ENCODE measurements around the gene COL11A2.

Gene COL11A2

DNA sequence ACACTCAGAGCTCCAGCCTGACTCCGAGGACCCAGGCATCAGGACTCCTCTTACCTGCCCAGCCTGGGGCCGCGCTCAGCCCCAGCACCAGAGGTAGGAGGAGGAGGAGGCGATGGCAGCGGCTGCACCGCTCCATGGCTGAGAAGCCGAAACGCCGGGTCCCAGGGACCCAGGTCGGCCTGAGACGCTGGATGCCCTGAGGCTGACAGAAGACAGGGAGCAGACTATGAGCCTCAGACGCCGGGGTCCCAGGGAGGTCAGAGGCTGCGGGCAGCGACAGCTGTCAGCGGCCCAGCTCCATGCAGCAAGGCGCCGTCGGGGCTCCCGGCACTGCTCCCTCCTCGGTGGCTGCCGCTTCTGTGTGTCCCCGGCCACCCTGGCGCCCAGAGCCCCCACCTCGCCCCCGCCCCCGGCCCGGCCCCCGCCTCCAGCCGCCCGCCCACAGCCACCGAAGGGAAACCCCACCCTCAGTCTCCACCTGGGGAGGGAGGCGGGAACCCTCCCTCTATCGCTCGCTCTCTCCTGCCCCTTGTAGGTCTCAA is at the start of gene COL11A2:
COL11A2 (minus strand) TSS at position 363 of the 542 bp plus-strand sequence; CDS start at position 136, 227 bp downstream.
- TF ChIP-seq TARDBP (IDR thresholded peaks at IDR 0.05), result no peak
- TF ChIP-seq HDGF (IDR thresholded peaks at IDR 0.05; ENCODE audit: borderline replicate concordance), result no peak
- no peak for TF ChIP-seq LEF1 (IDR thresholded peaks at IDR 0.05; ENCODE audit: borderline replicate concordance)
- TF ChIP-seq ARNT (IDR thresholded peaks at IDR 0.05), result no peak
- TF ChIP-seq ELF4 (IDR thresholded peaks at IDR 0.05), result no peak
- TF ChIP-seq FOXM1 (IDR thresholded peaks at IDR 0.05; ENCODE audit: borderline replicate concordance), result no peak
- no peak for TF ChIP-seq SUZ12 (IDR thresholded peaks at IDR 0.05)
- TF ChIP-seq L3MBTL2 (conservative IDR thresholded peaks at IDR 0.05), result no peak
- no peak for TF ChIP-seq BHLHE40 (IDR thresholded peaks at IDR 0.05; ENCODE audit: borderline replicate concordance)
- no peak for TF ChIP-seq ZNF384 (IDR thresholded peaks at IDR 0.05)
- TF ChIP-seq NFRKB (IDR thresholded peaks at IDR 0.05), result no peak
- no peak for TF ChIP-seq FOXK2 (IDR thresholded peaks at IDR 0.05)
- TF ChIP-seq, protein P1, sequence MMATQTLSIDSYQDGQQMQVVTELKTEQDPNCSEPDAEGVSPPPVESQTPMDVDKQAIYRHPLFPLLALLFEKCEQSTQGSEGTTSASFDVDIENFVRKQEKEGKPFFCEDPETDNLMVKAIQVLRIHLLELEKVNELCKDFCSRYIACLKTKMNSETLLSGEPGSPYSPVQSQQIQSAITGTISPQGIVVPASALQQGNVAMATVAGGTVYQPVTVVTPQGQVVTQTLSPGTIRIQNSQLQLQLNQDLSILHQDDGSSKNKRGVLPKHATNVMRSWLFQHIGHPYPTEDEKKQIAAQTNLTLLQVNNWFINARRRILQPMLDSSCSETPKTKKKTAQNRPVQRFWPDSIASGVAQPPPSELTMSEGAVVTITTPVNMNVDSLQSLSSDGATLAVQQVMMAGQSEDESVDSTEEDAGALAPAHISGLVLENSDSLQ (IDR thresholded peaks at IDR 0.05), result no peak
- no peak for TF ChIP-seq CTBP1 (IDR thresholded peaks at IDR 0.05; ENCODE audit: borderline replicate concordance)
- TF ChIP-seq SP1 (IDR thresholded peaks at IDR 0.05), result no peak
- no peak for TF ChIP-seq FOXA1 (IDR thresholded peaks at IDR 0.05)
- no peak for DNase-seq (ENCODE audit: extremely low spot score)
- ChIA-PET POLR2A (no interaction called here), CTCF (no interaction called here)

DNA sequence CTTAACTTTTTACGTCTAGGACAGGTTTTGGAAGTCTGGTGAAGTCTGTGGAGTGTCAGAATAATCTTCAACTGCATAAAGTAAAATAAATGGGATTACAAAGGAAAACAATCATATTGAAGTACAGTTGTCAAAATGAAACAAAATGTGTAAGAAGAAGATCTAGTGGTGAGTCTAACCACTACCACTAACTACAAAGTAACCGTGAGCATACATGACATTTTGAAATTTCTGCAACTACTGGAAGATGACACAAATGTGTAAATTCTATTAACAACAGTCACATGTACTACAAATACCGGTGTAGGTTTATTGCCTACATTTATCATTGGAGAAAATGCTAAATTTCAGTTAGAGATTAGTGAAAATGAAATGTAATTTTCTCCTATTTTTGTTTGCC is 49.7 kb upstream of the COL11A2 start:
- no peak for DNase-seq (ENCODE audit: extremely low spot score)
- CTCF ChIA-PET, result interaction anchor here (0.7 kb wide), 1 partner anchor 116 kb away, joined by 3 read pairs; no protein-coding TSS in a partner anchor
- POLR2A ChIA-PET, result no interaction called here
- TF ChIP-seq LEF1 (IDR thresholded peaks at IDR 0.05; ENCODE audit: borderline replicate concordance) (no peak), ZNF384 (IDR thresholded peaks at IDR 0.05) (no peak), SP1 (IDR thresholded peaks at IDR 0.05) (no peak), NFRKB (IDR thresholded peaks at IDR 0.05) (no peak), FOXM1 (IDR thresholded peaks at IDR 0.05; ENCODE audit: borderline replicate concordance) (no peak), FOXK2 (IDR thresholded peaks at IDR 0.05) (no peak), ARNT (IDR thresholded peaks at IDR 0.05) (no peak), TARDBP (IDR thresholded peaks at IDR 0.05) (no peak), HDGF (IDR thresholded peaks at IDR 0.05; ENCODE audit: borderline replicate concordance) (no peak), FOXA1 (IDR thresholded peaks at IDR 0.05) (no peak), ELF4 (IDR thresholded peaks at IDR 0.05) (no peak), BHLHE40 (IDR thresholded peaks at IDR 0.05; ENCODE audit: borderline replicate concordance) (no peak), L3MBTL2 (conservative IDR thresholded peaks at IDR 0.05) (no peak)
- TF ChIP-seq, protein P1 (IDR thresholded peaks at IDR 0.05), result no peak

DNA sequence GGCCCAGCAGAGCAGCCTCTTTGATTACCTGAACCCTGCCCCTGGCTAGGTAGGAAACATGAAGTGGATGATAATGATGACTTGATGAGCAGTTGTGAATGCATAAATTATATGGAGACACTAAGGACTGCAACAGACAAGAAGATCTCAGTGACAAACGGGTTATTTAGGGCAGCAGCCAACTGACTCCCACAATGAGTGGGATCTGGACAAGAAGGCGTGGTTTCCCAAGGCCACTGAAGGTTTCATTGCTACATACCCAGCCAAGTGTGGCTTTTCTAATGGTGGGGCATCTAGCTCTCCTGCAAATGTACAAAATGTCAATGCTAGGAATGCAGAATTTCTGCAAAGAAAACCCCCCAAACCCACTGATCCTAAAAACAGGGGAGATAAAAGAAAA is 45.5 kb upstream of the COL11A2 start:
- TF ChIP-seq FOXA1 (IDR thresholded peaks at IDR 0.05) (no peak), SP1 (IDR thresholded peaks at IDR 0.05) (no peak), BHLHE40 (IDR thresholded peaks at IDR 0.05; ENCODE audit: borderline replicate concordance) (no peak), NFRKB (IDR thresholded peaks at IDR 0.05) (no peak), FOXM1 (IDR thresholded peaks at IDR 0.05; ENCODE audit: borderline replicate concordance) (no peak), CTBP1 (IDR thresholded peaks at IDR 0.05; ENCODE audit: borderline replicate concordance) (no peak), HDGF (IDR thresholded peaks at IDR 0.05; ENCODE audit: borderline replicate concordance) (no peak), FOXK2 (IDR thresholded peaks at IDR 0.05) (no peak), ELF4 (IDR thresholded peaks at IDR 0.05) (no peak)
- no peak for DNase-seq (ENCODE audit: extremely low spot score)
- ChIA-PET CTCF (interaction anchor here (0.7 to 1.5 kb wide), 3 partner anchors 10 to 355 kb away, joined by 3 to 6 read pairs (median 4); no protein-coding TSS in a partner anchor), POLR2A (interaction anchor here (1.0 to 1.6 kb wide), 4 partner anchors 9 to 266 kb away, joined by 3 to 6 read pairs (median 4); no protein-coding TSS in a partner anchor)

DNA sequence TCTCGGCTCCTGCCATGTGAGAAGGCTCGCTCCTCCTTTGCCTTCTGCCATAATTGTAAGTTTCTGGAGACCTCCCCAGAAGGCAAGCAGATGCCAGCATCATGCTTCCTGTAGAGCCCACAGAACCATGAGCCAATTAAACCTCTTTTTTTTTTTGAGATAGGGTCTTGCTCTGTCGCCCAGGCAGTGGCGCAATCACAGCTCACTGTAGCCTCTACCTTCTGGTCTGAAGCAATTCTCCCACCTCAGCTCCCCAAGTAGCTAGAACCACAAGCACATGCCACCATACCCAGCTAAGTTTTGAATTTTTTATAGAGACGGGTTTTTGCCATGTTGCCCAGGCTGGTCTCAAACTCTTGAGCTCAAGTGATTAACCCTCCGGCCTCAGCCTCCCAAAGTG is 44.6 kb upstream of the COL11A2 start:
- TF ChIP-seq SP1 (IDR thresholded peaks at IDR 0.05) (no peak), FOXK2 (IDR thresholded peaks at IDR 0.05) (no peak), FOXA1 (IDR thresholded peaks at IDR 0.05) (no peak), L3MBTL2 (conservative IDR thresholded peaks at IDR 0.05) (no peak)
- POLR2A ChIA-PET, result interaction anchor here (1.2 to 1.6 kb wide), 2 partner anchors 11 to 34 kb away, joined by 4 to 6 read pairs; partner anchors contain the start of genes RPS18 and VPS52
- CTCF ChIA-PET, result interaction anchor here (0.9 kb wide), 1 partner anchor 40 kb away, joined by 3 read pairs; no protein-coding TSS in a partner anchor

DNA sequence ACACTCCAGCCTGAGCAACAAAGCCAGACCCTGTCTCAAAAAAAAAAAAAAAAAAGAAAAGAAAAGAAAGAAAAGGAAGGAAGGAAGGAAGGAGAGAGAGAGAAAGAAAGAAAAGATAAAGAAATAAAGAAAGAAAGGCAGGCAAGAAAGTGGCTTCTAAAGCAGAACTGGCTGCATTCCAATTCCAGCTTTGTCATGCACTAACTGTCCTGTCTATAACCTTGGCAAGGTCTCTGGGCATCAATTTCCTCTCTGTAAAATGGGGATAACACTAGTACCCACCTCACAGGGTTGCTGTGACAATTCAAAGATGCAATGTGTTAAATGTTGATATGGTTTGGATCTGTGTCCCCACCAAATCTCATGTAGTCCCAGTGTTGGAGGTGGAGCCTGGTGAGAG is 44.1 kb upstream of the COL11A2 start:
- CTCF ChIA-PET, result interaction anchor here (0.9 to 1.7 kb wide), 2 partner anchors 12 to 39 kb away, joined by 3 to 7 read pairs; no protein-coding TSS in a partner anchor
- POLR2A ChIA-PET, result interaction anchor here (0.9 to 1.8 kb wide), 4 partner anchors 11 to 35 kb away, joined by 3 to 7 read pairs (median 5); partner anchors contain the start of genes RPS18 and VPS52

More for the DNA sequence above, 44.6 kb upstream of the COL11A2 start:
- DNase-seq (ENCODE audit: extremely low spot score), result no peak

More for the DNA sequence above, 44.1 kb upstream of the COL11A2 start:
- no peak for TF ChIP-seq L3MBTL2 (conservative IDR thresholded peaks at IDR 0.05)
- no peak for TF ChIP-seq NFRKB (IDR thresholded peaks at IDR 0.05)
- TF ChIP-seq HDGF (IDR thresholded peaks at IDR 0.05; ENCODE audit: borderline replicate concordance), result no peak
- no peak for TF ChIP-seq FOXM1 (IDR thresholded peaks at IDR 0.05; ENCODE audit: borderline replicate concordance)
- TF ChIP-seq, protein P1 (IDR thresholded peaks at IDR 0.05), result no peak
- no peak for TF ChIP-seq ELF4 (IDR thresholded peaks at IDR 0.05)
- TF ChIP-seq ARNT (IDR thresholded peaks at IDR 0.05), result no peak
- no peak for TF ChIP-seq FOXA1 (IDR thresholded peaks at IDR 0.05)
- no peak for TF ChIP-seq SP1 (IDR thresholded peaks at IDR 0.05)
- no peak for TF ChIP-seq BHLHE40 (IDR thresholded peaks at IDR 0.05; ENCODE audit: borderline replicate concordance)
- no peak for TF ChIP-seq SUZ12 (IDR thresholded peaks at IDR 0.05)
- no peak for TF ChIP-seq LEF1 (IDR thresholded peaks at IDR 0.05; ENCODE audit: borderline replicate concordance)
- TF ChIP-seq TARDBP (IDR thresholded peaks at IDR 0.05), result no peak
- no peak for TF ChIP-seq FOXK2 (IDR thresholded peaks at IDR 0.05)
- no peak for TF ChIP-seq ZNF384 (IDR thresholded peaks at IDR 0.05)
- no peak for DNase-seq (ENCODE audit: extremely low spot score)

All from HEK293T (cell line).